ENCODE measurements around the gene PCDHGA1.
"Not testable (repeated sequence)": the region's sequence is repeated elsewhere in the genome, so short reads cannot be mapped to it uniquely, and the experiment has no call there.

PCDHGA1 gene

DNA sequence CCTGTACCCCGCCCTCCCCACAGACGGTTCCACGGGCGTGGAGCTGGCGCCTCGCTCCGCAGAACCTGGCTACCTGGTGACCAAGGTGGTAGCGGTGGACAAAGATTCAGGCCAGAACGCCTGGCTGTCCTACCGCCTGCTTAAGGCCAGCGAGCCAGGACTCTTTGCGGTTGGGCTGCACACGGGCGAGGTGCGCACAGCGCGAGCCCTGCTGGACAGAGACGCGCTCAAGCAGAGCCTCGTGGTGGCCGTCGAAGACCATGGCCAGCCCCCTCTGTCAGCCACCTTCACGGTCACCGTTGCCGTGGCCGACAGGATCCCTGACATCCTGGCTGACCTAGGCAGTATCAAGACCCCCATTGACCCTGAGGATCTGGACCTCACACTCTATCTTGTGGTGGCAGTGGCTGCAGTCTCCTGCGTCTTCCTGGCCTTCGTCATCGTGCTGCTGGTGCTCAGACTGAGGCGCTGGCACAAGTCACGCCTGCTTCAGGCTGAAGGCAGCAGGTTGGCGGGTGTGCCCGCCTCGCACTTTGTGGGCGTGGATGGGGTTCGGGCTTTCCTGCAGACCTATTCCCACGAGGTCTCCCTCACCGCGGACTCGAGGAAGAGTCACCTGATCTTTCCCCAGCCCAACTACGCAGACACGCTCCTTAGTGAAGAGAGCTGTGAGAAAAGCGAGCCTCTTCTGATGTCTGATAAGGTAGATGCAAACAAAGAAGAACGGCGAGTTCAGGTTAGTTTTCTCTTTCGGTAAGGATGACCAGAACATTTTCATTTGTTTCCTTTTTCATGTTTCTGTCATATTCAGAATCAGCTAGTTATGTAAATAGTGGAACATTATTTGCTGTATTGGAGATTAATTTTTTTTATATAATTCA is 35.9 kb downstream of the PCDHGA1 start:
- Histone ChIP-seq H3K79me2 (ENCODE audit: control insufficient read depth, insufficient read depth, low read length, unreplicated experiment) (no peaks in the 10 kb centered on the region), H3K27ac (ENCODE audit: low read depth, low read length) (no peak overlapping the region), H2AFZ (ENCODE audit: low read length, unreplicated experiment) (no peak overlapping the region), H3K36me3 (ENCODE audit: insufficient read depth, low read length) (no peaks in the 10 kb centered on the region), H3K27me3 (ENCODE audit: insufficient read depth, low read length) (peaks cover 88% of the 10 kb centered on the region), H3K4me1 (ENCODE audit: control insufficient read depth, insufficient read depth, low read length, unreplicated experiment) (no peaks in the 10 kb centered on the region), H3K4me3 (ENCODE audit: low read depth, low read length) (no peak overlapping the region)

DNA sequence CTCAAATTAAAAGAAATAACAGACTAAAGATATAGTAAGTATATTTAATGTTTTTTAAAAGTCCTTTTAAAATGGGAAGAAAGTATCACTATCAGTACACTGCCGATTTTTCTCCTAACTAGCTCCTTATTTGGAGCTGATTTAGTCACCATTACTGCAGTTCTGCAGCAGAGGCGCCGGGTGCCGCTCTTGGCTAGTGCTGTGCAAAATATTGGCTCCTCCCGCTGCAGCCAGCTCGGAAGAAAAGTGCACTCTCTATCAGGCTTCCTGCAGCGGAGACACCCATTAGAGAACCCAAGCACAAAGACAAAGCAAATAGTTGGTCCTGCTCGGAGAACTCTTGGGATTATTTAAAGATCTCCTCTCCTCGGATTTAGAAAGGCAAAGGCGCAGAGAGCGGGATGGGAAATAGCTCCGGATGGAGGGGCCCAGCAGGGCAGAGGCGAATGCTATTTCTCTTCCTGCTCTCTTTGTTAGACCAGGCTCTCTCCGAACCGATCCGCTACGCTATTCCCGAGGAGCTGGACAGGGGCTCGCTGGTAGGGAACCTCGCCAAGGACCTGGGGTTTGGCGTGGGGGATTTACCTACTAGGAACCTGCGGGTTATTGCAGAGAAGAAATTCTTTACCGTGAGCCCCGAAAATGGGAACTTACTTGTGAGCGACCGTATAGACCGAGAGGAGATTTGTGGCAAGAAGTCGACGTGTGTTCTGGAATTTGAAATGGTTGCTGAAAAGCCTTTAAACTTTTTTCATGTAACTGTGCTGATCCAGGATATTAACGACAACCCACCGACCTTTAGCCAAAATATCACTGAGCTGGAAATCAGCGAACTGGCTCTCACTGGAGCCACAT is 39.9 kb downstream of the PCDHGA1 start, which contains the start of gene PCDHGB3:
Gene PCDHGB3, plus strand, starts transcription at position 249 of the 855 bp plus-strand sequence. Its CDS starts 153 bp downstream, at position 402.
- peak within 1 kb of the TSS; percentile 67 for H3K4me3 ChIP-seq (ENCODE audit: low read depth, low read length)
- no peaks in the 10 kb centered on the region for H3K79me2 ChIP-seq (ENCODE audit: control insufficient read depth, insufficient read depth, low read length, unreplicated experiment)
- H3K4me1 ChIP-seq (ENCODE audit: control insufficient read depth, insufficient read depth, low read length, unreplicated experiment), result no peaks in the 10 kb centered on the region
- peak within 1 kb of the TSS; percentile 59 for H2AFZ ChIP-seq (ENCODE audit: low read length, unreplicated experiment)
- peaks cover 91% of the 10 kb centered on the region for H3K27me3 ChIP-seq (ENCODE audit: insufficient read depth, low read length)
- no peak within 1 kb of the TSS for H3K27ac ChIP-seq (ENCODE audit: low read depth, low read length)
- H3K36me3 ChIP-seq (ENCODE audit: insufficient read depth, low read length), result no peaks in the 10 kb centered on the region

DNA sequence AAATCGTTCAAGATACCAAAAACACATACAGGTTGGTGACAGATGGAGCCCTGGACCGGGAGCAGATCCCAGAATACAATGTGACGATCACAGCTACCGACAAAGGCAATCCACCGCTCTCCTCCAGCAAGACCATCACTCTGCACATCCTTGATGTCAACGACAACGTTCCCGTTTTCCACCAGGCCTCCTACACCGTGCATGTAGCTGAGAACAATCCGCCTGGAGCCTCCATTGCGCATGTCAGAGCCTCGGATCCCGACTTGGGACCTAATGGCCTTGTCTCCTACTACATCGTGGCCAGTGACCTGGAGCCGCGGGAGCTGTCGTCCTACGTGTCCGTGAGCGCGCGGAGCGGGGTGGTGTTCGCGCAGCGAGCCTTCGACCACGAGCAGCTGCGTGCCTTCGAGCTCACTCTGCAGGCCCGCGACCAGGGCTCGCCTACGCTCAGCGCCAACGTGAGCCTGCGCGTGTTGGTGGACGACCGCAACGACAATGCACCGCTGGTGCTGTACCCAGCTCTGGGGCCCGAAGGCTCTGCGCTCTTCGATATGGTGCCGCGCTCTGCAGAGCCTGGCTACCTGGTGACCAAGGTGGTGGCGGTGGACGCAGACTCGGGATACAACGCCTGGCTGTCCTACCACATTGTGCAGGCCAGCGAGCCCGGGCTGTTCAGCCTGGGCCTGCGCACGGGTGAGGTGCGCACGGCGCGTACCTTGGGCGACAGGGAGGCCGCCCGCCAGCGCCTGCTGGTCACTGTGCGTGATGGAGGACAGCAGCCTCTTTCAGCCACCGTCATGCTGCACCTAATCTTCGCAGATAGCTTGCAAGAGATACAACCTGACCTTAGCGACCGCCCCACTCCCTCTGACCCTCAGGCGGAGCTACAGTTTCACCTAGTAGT is 41.5 kb downstream of the PCDHGA1 start:
- H3K4me3 ChIP-seq (ENCODE audit: low read depth, low read length), result no peak overlapping the region
- H3K27ac ChIP-seq (ENCODE audit: low read depth, low read length), result no peak overlapping the region
- H3K36me3 ChIP-seq (ENCODE audit: insufficient read depth, low read length), result no peaks in the 10 kb centered on the region
- H3K79me2 ChIP-seq (ENCODE audit: control insufficient read depth, insufficient read depth, low read length, unreplicated experiment), result no peaks in the 10 kb centered on the region
- H3K4me1 ChIP-seq (ENCODE audit: control insufficient read depth, insufficient read depth, low read length, unreplicated experiment), result no peaks in the 10 kb centered on the region
- no peak overlapping the region for H2AFZ ChIP-seq (ENCODE audit: low read length, unreplicated experiment)
- peaks cover 77% of the 10 kb centered on the region for H3K27me3 ChIP-seq (ENCODE audit: insufficient read depth, low read length)

DNA sequence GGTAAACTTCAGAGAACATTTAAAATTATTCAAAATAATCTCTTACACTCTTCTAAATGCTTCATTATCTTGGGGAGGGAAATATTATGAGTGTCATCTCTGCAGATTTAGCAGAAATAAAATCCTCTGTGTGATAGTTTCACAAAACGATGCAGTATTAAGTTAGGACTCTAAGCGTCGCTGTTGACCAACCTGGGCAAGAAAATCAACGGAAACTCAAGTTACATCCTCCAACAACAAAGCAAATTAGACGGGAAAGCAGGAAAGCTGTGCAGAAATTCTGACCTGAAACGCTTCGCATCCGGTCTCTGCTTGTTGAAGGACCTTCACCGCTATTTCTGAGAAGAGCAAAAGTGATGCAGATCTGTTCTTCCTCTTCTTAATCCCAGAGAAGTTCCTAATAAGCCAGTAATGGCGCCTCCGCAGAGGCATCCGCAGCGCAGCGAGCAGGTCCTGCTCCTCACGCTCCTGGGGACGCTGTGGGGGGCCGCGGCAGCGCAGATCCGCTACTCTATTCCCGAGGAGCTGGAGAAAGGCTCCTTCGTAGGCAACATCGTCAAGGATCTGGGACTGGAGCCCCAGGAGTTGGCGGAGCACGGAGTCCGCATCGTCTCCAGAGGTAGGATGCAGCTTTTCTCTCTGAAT is 43.5 kb downstream of the PCDHGA1 start, which contains the start of gene PCDHGA6:
Gene PCDHGA6, plus strand, starts transcription at position 219 of the 645 bp plus-strand sequence. Its CDS starts 193 bp downstream, at position 412.
- Histone ChIP-seq H2AFZ (ENCODE audit: low read length, unreplicated experiment) (no peak within 1 kb of the TSS), H3K27ac (ENCODE audit: low read depth, low read length) (no peak within 1 kb of the TSS), H3K4me3 (ENCODE audit: low read depth, low read length) (peak within 1 kb of the TSS; percentile 67), H3K27me3 (ENCODE audit: insufficient read depth, low read length) (peaks cover 72% of the 10 kb centered on the region), H3K79me2 (ENCODE audit: control insufficient read depth, insufficient read depth, low read length, unreplicated experiment) (no peaks in the 10 kb centered on the region), H3K36me3 (ENCODE audit: insufficient read depth, low read length) (no peaks in the 10 kb centered on the region), H3K4me1 (ENCODE audit: control insufficient read depth, insufficient read depth, low read length, unreplicated experiment) (no peaks in the 10 kb centered on the region)

DNA sequence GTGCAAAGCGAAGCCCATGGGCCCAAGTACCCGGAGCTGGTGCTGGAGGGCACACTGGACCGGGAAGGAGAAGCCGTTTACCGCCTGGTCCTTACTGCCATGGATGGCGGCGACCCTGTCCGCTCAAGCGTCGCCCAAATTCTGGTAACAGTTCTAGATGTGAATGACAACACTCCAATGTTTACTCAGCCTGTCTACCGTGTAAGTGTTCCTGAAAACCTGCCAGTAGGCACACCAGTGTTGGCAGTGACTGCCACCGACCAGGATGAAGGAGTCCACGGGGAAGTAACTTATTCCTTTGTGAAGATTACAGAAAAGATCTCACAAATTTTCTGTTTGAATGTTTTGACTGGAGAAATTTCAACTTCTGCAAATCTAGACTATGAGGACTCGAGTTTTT is 44.3 kb downstream of the PCDHGA1 start:
- H3K4me3 ChIP-seq (ENCODE audit: low read depth, low read length), result peak overlapping the region; percentile 67; the same call in 1 of the 2 replicates
- H3K4me1 ChIP-seq (ENCODE audit: control insufficient read depth, insufficient read depth, low read length, unreplicated experiment), result no peaks in the 10 kb centered on the region
- H2AFZ ChIP-seq (ENCODE audit: low read length, unreplicated experiment), result no peak overlapping the region
- no peaks in the 10 kb centered on the region for H3K36me3 ChIP-seq (ENCODE audit: insufficient read depth, low read length)
- H3K79me2 ChIP-seq (ENCODE audit: control insufficient read depth, insufficient read depth, low read length, unreplicated experiment), result no peaks in the 10 kb centered on the region
- peaks cover 74% of the 10 kb centered on the region for H3K27me3 ChIP-seq (ENCODE audit: insufficient read depth, low read length)
- H3K27ac ChIP-seq (ENCODE audit: low read depth, low read length), result no peak overlapping the region

DNA sequence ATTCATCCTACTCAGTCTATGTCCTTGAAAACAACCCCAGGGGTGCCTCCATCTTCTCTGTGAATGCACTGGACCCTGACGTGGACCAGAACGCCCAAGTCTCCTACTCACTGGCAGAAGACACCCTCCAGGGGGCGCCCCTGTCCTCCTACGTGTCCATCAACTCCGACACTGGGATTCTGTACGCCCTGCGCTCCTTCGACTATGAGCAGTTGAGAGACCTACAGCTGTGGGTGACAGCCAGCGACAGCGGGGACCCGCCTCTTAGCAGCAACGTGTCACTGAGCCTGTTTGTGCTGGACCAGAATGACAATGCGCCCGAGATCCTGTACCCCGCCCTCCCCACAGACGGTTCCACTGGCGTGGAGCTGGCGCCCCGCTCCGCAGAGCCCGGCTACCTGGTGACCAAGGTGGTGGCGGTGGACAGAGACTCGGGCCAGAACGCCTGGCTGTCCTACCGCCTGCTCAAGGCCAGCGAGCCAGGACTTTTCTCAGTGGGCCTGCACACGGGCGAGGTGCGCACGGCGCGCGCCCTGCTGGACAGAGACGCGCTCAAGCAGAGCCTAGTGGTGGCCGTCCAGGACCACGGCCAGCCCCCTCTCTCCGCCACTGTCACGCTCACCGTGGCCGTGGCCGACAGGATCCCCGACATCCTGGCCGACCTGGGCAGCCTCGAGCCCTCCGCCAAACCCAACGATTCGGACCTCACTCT is 45.3 kb downstream of the PCDHGA1 start:
- not testable (repeated sequence) for H3K4me1 ChIP-seq (ENCODE audit: control insufficient read depth, insufficient read depth, low read length, unreplicated experiment); H3K79me2 ChIP-seq (ENCODE audit: control insufficient read depth, insufficient read depth, low read length, unreplicated experiment); H3K36me3 ChIP-seq (ENCODE audit: insufficient read depth, low read length); H3K4me3 ChIP-seq (ENCODE audit: low read depth, low read length); H2AFZ ChIP-seq (ENCODE audit: low read length, unreplicated experiment); H3K27ac ChIP-seq (ENCODE audit: low read depth, low read length)
- H3K27me3 ChIP-seq (ENCODE audit: insufficient read depth, low read length), result peaks cover 74% of the 10 kb centered on the region

DNA sequence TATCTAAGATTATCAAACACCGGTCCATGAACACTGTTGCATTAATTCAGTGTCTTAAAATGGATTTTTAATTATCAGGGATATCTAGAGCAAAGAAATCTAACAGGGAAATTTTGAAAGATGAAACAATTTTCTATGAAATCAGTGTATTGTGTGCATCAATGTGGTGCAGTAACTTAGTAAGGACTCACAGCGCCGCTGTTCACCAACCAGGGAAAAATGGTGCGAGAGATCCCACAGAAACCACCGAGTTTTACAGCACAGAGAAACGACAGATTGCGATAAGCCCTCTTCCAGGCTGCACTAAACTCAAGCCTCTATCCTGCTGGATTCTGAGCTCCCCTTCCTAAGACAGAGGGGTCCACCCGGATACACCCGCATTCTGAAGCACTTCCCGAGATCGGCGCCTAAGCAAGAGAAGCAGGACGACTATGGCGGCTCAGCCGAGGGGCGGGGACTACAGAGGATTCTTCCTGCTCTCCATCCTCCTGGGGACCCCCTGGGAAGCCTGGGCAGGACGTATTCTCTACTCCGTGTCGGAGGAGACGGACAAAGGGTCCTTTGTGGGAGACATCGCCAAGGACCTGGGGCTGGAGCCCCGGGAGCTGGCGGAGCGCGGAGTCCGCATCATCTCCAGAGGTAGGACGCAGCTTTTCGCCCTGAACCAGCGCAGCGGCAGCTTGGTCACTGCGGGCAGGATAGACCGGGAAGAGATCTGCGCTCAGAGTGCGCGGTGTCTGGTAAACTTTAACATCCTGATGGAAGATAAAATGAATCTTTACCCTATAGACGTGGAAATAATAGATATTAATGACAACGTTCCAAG is 52.4 kb downstream of the PCDHGA1 start, which contains the start of gene PCDHGA7:
Gene PCDHGA7, plus strand, starts transcription at position 274 of the 826 bp plus-strand sequence. Its CDS starts 158 bp downstream, at position 432.
- Histone ChIP-seq H3K27ac (ENCODE audit: low read depth, low read length) (no peak within 1 kb of the TSS), H3K4me3 (ENCODE audit: low read depth, low read length) (peak within 1 kb of the TSS; percentile 67), H2AFZ (ENCODE audit: low read length, unreplicated experiment) (no peak within 1 kb of the TSS), H3K27me3 (ENCODE audit: insufficient read depth, low read length) (peaks cover 80% of the 10 kb centered on the region), H3K4me1 (ENCODE audit: control insufficient read depth, insufficient read depth, low read length, unreplicated experiment) (no peaks in the 10 kb centered on the region), H3K36me3 (ENCODE audit: insufficient read depth, low read length) (no peaks in the 10 kb centered on the region), H3K79me2 (ENCODE audit: control insufficient read depth, insufficient read depth, low read length, unreplicated experiment) (no peaks in the 10 kb centered on the region)

DNA sequence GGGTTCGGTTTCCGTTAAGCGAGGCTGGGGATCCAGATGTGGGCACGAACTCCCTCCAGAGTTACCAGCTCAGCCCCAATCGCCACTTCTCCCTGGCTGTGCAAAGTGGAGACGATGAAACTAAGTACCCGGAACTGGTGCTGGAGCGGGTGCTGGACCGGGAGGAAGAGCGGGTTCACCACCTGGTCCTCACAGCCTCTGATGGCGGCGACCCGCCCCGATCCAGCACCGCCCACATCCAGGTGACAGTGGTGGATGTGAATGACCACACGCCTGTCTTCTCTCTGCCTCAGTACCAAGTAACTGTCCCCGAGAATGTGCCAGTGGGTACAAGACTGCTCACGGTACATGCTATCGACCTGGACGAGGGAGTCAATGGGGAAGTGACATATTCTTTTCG is 53.0 kb downstream of the PCDHGA1 start:
- H3K27ac ChIP-seq (ENCODE audit: low read depth, low read length), result no peak overlapping the region
- no peaks in the 10 kb centered on the region for H3K36me3 ChIP-seq (ENCODE audit: insufficient read depth, low read length)
- no peak overlapping the region for H2AFZ ChIP-seq (ENCODE audit: low read length, unreplicated experiment)
- H3K79me2 ChIP-seq (ENCODE audit: control insufficient read depth, insufficient read depth, low read length, unreplicated experiment), result no peaks in the 10 kb centered on the region
- H3K4me1 ChIP-seq (ENCODE audit: control insufficient read depth, insufficient read depth, low read length, unreplicated experiment), result no peaks in the 10 kb centered on the region
- H3K27me3 ChIP-seq (ENCODE audit: insufficient read depth, low read length), result peaks cover 83% of the 10 kb centered on the region
- H3K4me3 ChIP-seq (ENCODE audit: low read depth, low read length), result no peak overlapping the region
